Measurements from ENCODE around the gene STK24. TPM values are rescaled to one million over a fixed set of nuclear protein-coding genes. Genes with fewer than 3 reads are reported as not detected.

STK24 gene
- total RNA-seq, 6 donors from 2014 or later, result 51.3 to 89.8 (median 78.6) TPM

GRCh38 chr13:98480915-98481877 lies 95.7 kb downstream of the STK24 start:
- ATAC-seq (ENCODE audit: low FRiP score in 2 of 2), result no peak
- WGBS, 2 donors, result 80 to 82% methylated on average over 14 to 15 of the region's 15 CpGs
- H3K4me3 ChIP-seq, result no peak overlapping the region
- TF ChIP-seq EP300 (IDR thresholded peaks at IDR 0.05) (no peak), POLR2AphosphoS5 (IDR thresholded peaks at IDR 0.05) (peak in 1 of 2 donors; percentile 39)
- peak overlapping the region in 1 of 4 donors; percentile 36 for H3K27ac ChIP-seq
- H3K27me3 ChIP-seq, result no peaks in the 10 kb centered on the region
- H3K9me3 ChIP-seq, result no peaks in the 10 kb centered on the region
- no peak for DNase-seq
- no peaks in the 10 kb centered on the region for H3K36me3 ChIP-seq
- peaks cover 56 to 76% (median 60%) of the 10 kb centered on the region in 4 donors for H3K4me1 ChIP-seq

- Histone ChIP-seq H3K4me3 (no peak overlapping the region), H3K27me3 (no peaks in the 10 kb centered on the region), H3K36me3 (peaks cover 0 to 6% (median 4%) of the 10 kb centered on the region in 4 donors), H3K4me1 (peaks cover 43 to 71% (median 51%) of the 10 kb centered on the region in 4 donors), H3K9me3 (no peaks in the 10 kb centered on the region), H3K27ac (peak overlapping the region in 1 of 4 donors; percentile 27)
- no peak for ATAC-seq (ENCODE audit: low FRiP score in 2 of 2)
- no peak for DNase-seq
- TF ChIP-seq EP300 (IDR thresholded peaks at IDR 0.05) (no peak), CTCF (IDR thresholded peaks at IDR 0.05) (no peak), POLR2AphosphoS5 (IDR thresholded peaks at IDR 0.05) (no peak), POLR2A (IDR thresholded peaks at IDR 0.05) (no peak)
- 91% methylated on average over 8 of the region's 8 CpGs for WGBS, 2 donors
Observed at GRCh38 chr13:98479496-98480003, 97.4 kb downstream of the STK24 start.

- no peaks in the 10 kb centered on the region for H3K9me3 ChIP-seq
- ATAC-seq (ENCODE audit: low FRiP score in 2 of 2) (no peak), DNase-seq (no peak)
- H3K27me3 ChIP-seq, result no peaks in the 10 kb centered on the region
- H3K36me3 ChIP-seq, result peaks cover 0 to 15% (median 6%) of the 10 kb centered on the region in 4 donors
- H3K27ac ChIP-seq, result no peak overlapping the region
- 75 to 83% methylated on average over 16 of the region's 16 CpGs for WGBS, 2 donors
- H3K4me3 ChIP-seq, result no peak overlapping the region
- TF ChIP-seq POLR2AphosphoS5 (IDR thresholded peaks at IDR 0.05), result no peak
- no peak for TF ChIP-seq EP300 (IDR thresholded peaks at IDR 0.05)
- TF ChIP-seq POLR2A (IDR thresholded peaks at IDR 0.05), result no peak
- TF ChIP-seq CTCF (IDR thresholded peaks at IDR 0.05), result no peak
- H3K4me1 ChIP-seq, result peaks cover 32 to 66% (median 41%) of the 10 kb centered on the region in 4 donors
Observed at GRCh38 chr13:98478189-98479129, 98.4 kb downstream of the STK24 start.

GRCh38 chr13:98476538-98476966 lies 100.4 kb downstream of the STK24 start:
- Histone ChIP-seq H3K4me3 (no peak overlapping the region), H3K4me1 (peaks cover 25 to 63% (median 31%) of the 10 kb centered on the region in 4 donors), H3K27ac (peak overlapping the region; percentile 29 to 71 (median 54)), H3K27me3 (no peaks in the 10 kb centered on the region), H3K36me3 (peaks cover 0 to 29% (median 11%) of the 10 kb centered on the region in 4 donors), H3K9me3 (no peaks in the 10 kb centered on the region)
- DNase-seq (peak in 1 of 2 donors; percentile 81), ATAC-seq (ENCODE audit: low FRiP score in 2 of 2) (peak; percentile 78 to 83)
- peak in 2 of 4 donors; percentile 36 to 91 for TF ChIP-seq EP300 (IDR thresholded peaks at IDR 0.05)
- TF ChIP-seq POLR2A (IDR thresholded peaks at IDR 0.05), result peak in 1 of 4 donors; percentile 18
- peak; percentile 68 to 84 for TF ChIP-seq POLR2AphosphoS5 (IDR thresholded peaks at IDR 0.05)
- no peak for TF ChIP-seq CTCF (IDR thresholded peaks at IDR 0.05)
- 29 to 45% methylated on average over 11 to 13 of the region's 13 CpGs for WGBS, 2 donors

All from upper lobe of left lung (tissue), 6 donors.